MCF 10A (cell line): ENCODE measurements around the gene PSME1. TPM values are rescaled to one million over a fixed set of nuclear protein-coding genes. Genes with fewer than 3 reads are reported as not detected.

Experiments used
- BruUV-seq: library from RNA; stranded (reverse); fragments of 400-500 nt; replicated peaks from 2 replicates; lab custom pipeline; 2021; lab: Mats Ljungman, UMichigan
- CTCF ChIA-PET: fragments of 300-600 bp; sonication (Branson Sonifier 250); formaldehyde crosslinking; extraction: SDS; loops from one replicate; lab custom pipeline; 2021; ENCODE audit warnings: antibody characterized with exemption, inconsistent platforms; lab: Yijun Ruan, JAX
- POLR2A ChIA-PET: fragments of 300-600, 350-650 bp; sonication (Branson Sonifier 250); formaldehyde crosslinking; extraction: SDS; loops from one replicate; lab custom pipeline; 2020; ENCODE audit warnings: antibody characterized with exemption, inconsistent platforms; lab: Yijun Ruan, JAX
- DNase-seq: peaks from one replicate; pipeline ENCODE4 v3.0.0-alpha.2; 2018; ENCODE audit not compliant: unreplicated experiment
- H3K27ac Mint-ChIP-seq: one replicate; pipeline ENCODE4 v1.8.0; 2022; ENCODE audit warnings: mild to moderate bottlenecking, low read depth, mixed read lengths; ENCODE audit not compliant: unreplicated experiment
- H3K27me3 Mint-ChIP-seq: one replicate; pipeline ENCODE4 v1.8.0; 2022; ENCODE audit warnings: mixed read lengths; ENCODE audit not compliant: insufficient read depth, unreplicated experiment
- H3K36me3 Mint-ChIP-seq: one replicate; pipeline ENCODE4 v1.8.0; 2022; ENCODE audit warnings: mild to moderate bottlenecking, moderate library complexity, mixed read lengths; ENCODE audit not compliant: insufficient read depth, unreplicated experiment
- H3K4me1 Mint-ChIP-seq: one replicate; pipeline ENCODE4 v1.8.0; 2022; ENCODE audit warnings: mixed read lengths; ENCODE audit not compliant: insufficient read depth, unreplicated experiment
- H3K4me3 Mint-ChIP-seq: one replicate; pipeline ENCODE4 v1.8.0; 2022; ENCODE audit warnings: mild to moderate bottlenecking, moderate library complexity, mixed read lengths; ENCODE audit not compliant: unreplicated experiment
- H3K9me3 Mint-ChIP-seq: one replicate; pipeline ENCODE4 v1.8.0; 2022; ENCODE audit warnings: mixed read lengths; ENCODE audit not compliant: unreplicated experiment
- intact Hi-C: fragments of 100-400 bp; cut with micrococcal nuclease; formaldehyde crosslinking; loops from 2 replicates; pipeline ENCODE4 v1.14.1; 2022
- total RNA-seq: library from RNA; stranded (reverse); gene quantifications from 2 replicates; pipeline ENCODE4 v1.2.3, GENCODE V29; 2022
- TF ChIP-seq, protein P1 (sequence below): fragments of 200-600 bp; IDR thresholded peaks from one replicate; pipeline ENCODE4 v1.8.0; 2022; ENCODE audit warnings: antibody characterized with exemption, mild to moderate bottlenecking; ENCODE audit not compliant: unreplicated experiment

PSME1 gene
- total RNA-seq, 1 experiment from 2014 or later, result 126 TPM

DNA sequence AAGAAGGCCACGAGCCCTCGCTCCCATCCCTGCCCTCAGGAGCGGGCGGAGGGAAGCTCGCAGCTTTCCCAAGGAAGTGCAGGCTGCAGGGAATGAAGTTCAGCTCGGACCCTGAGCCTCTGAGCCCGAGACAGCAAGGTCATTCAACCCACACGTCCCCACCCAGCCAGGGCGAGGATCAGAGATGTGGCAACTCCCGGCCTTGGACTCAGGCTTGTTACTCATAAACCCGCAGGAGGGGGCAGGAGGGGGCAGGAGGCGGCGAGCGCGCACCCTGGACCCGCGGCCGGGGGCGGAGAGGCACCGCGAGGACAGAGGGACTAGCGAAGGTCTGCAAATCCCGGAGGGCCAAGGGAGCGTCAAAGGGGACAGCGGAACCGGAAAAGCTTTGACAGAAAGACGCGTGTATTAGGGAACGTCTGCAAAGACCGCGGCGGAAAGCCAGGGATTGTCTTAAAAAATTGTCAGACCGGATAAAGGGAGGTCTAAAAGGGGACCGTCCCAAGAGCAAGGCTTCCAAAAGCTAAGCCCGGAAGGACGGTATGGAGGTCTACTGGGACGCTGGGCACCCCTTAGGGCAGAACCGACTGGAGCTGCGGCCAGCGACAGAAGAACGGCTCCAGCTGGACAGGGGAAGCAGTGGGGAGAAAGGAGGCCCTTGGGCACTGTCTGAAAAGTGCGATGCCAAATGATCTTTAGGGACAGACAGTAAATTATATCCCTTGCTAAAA is 22.0 kb upstream of the PSME1 start:
- POLR2A ChIA-PET, result interaction anchor here (0.6 to 6.6 kb wide), 40 partner anchors 9 to 1157 kb away, joined by 3 to 252 read pairs (median 4); partner anchors contain the start of genes ACIN1, C14orf119, CHMP4A and CIDEB

DNA sequence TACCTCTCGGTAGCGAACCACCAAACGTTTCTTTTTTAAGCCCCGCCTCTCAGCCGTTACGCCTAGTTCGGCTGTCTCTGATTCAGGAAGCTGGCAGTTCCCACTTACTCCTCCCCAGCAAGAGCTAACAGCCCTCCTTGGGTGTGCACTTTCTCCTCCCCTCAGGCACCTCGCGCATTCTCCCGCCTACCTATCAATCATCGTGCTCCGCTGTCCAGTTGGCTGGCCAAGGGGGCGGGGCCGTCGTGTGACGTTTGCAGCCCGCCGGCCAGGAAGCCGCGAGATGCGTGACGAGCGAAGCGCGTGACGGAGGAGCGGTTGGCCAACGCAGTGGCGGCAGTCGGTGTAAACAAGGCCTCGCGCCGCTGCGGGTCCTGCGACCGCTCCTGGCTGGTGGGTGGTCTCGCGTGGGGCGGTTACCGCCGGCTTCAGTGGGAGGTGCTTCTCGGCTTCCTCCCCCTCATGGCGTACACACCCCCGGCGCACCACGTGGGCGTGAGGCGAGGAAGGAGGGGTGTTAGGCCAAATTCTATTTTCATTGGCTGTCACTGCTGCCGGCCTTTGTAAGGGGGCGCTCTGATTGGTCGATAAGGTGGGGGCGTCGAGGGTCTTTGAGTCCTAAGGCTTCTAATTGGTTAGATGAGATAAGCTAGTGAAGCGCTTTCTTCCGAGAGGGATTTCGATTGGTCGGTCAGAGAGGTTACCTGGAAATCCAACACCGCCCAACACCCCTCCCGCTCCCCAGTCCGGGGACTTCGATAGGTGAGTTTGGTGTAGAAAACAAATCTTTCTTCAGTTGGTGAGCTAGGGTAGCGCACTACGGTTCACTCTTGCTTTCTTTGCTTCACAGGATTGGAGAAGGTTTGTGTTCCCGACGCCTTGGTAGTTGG is 21.2 kb upstream of the PSME1 start, which contains the start of the genes DCAF11 and NRL:
Gene DCAF11, plus strand, starts transcription at position 246 of the 890 bp plus-strand sequence. CDS start 818 bp downstream, outside the sequence.
Gene NRL, minus strand, starts transcription at position 418 of the 890 bp plus-strand sequence. CDS start 32,101 bp downstream, outside the sequence.
- Mint-ChIP-seq H3K27ac (peak within 1 kb of the TSS; percentile 99), H3K9me3 (no peaks in the 10 kb centered on the region), H3K4me1 (peaks cover 9% of the 10 kb centered on the region), H3K36me3 (peaks cover 37% of the 10 kb centered on the region), H3K27me3 (no peaks in the 10 kb centered on the region), H3K4me3 (peak within 1 kb of the TSS; percentile 97)
- BruUV-seq, result TSS peak; percentile 52
- ChIA-PET POLR2A (interaction anchor here (0.6 to 6.6 kb wide), 40 partner anchors 10 to 1158 kb away, joined by 3 to 252 read pairs (median 4); partner anchors contain the start of genes ACIN1, C14orf119, CHMP4A and CIDEB), CTCF (interaction anchor here (0.6 to 2.1 kb wide), 24 partner anchors 9 to 1046 kb away, joined by 3 to 8 read pairs (median 4); partner anchors contain the start of genes FITM1, LTB4R2, PSME1 and PSME2)
- TF ChIP-seq, protein P1, sequence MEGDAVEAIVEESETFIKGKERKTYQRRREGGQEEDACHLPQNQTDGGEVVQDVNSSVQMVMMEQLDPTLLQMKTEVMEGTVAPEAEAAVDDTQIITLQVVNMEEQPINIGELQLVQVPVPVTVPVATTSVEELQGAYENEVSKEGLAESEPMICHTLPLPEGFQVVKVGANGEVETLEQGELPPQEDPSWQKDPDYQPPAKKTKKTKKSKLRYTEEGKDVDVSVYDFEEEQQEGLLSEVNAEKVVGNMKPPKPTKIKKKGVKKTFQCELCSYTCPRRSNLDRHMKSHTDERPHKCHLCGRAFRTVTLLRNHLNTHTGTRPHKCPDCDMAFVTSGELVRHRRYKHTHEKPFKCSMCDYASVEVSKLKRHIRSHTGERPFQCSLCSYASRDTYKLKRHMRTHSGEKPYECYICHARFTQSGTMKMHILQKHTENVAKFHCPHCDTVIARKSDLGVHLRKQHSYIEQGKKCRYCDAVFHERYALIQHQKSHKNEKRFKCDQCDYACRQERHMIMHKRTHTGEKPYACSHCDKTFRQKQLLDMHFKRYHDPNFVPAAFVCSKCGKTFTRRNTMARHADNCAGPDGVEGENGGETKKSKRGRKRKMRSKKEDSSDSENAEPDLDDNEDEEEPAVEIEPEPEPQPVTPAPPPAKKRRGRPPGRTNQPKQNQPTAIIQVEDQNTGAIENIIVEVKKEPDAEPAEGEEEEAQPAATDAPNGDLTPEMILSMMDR, result no peak
- peak; percentile 100 for DNase-seq
- intact Hi-C loops, result loop anchor here (2.0 kb wide), 1 partner anchor 32 kb away; the partner anchor contains the start of genes PSME2 and RNF31

More for the DNA sequence above, 22.0 kb upstream of the PSME1 start:
- peak overlapping the region; percentile 99 for H3K27ac Mint-ChIP-seq
- peaks cover 9% of the 10 kb centered on the region for H3K4me1 Mint-ChIP-seq
- BruUV-seq, result no TSS peak
- H3K4me3 Mint-ChIP-seq, result peak overlapping the region; percentile 97
- intact Hi-C loops, result loop anchor here (2.0 kb wide), 1 partner anchor 33 kb away; the partner anchor contains the start of genes PSME2 and RNF31
- CTCF ChIA-PET, result interaction anchor here (0.6 to 2.1 kb wide), 22 partner anchors 11 to 1229 kb away, joined by 3 to 8 read pairs (median 4); partner anchors contain the start of genes FITM1, PSME1 and PSME2
- no peaks in the 10 kb centered on the region for H3K27me3 Mint-ChIP-seq
- no peaks in the 10 kb centered on the region for H3K9me3 Mint-ChIP-seq
- peaks cover 29% of the 10 kb centered on the region for H3K36me3 Mint-ChIP-seq
- TF ChIP-seq, protein P1, result no peak
- DNase-seq, result peak; percentile 94

DNA sequence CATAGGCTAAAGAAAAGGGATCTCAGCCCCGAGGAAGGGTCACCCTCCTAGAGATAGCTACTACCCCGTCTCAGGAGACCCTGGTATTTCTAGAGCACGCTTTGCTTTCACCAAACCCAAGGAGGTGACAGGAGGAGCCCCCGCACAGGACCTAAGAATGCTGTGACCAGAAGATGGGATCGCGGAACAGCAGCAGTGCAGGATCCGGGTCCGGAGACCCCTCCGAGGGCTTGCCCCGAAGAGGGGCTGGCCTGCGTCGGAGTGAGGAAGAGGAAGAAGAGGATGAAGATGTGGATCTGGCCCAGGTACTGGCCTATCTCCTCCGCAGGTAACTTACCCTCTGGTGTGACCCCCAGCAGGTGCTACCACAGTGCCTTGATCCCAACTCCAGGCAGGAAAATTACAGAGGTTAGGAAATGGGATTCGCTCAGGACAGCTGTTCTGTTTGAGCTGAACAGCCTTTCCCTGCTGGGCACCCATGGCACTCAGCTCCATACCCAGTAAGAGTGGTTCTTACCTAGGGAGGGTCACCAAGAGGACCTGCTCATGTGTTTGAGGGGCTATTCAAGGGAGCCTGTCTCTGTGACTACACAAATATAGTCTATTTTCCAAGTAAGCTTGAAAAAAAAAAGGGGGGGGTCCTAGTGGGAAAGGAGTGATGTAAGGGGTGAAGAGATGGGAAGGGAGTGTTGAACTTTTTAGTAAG is 20.4 kb upstream of the PSME1 start:
- peak overlapping the region; percentile 97 for H3K4me3 Mint-ChIP-seq
- ChIA-PET CTCF (interaction anchor here (0.7 to 2.1 kb wide), 12 partner anchors 13 to 554 kb away, joined by 3 to 8 read pairs (median 4); partner anchors contain the start of genes IRF9, LTB4R2 and PSME2), POLR2A (interaction anchor here (0.7 to 6.6 kb wide), 23 partner anchors 11 to 1159 kb away, joined by 3 to 252 read pairs (median 11); partner anchors contain the start of genes CHMP4A, DHRS4L2, EMC9 and FITM1)
- intact Hi-C loops, result loop anchor here (2.0 kb wide), 1 partner anchor 31 kb away; the partner anchor contains the start of genes PSME2 and RNF31
- H3K36me3 Mint-ChIP-seq, result peaks cover 45% of the 10 kb centered on the region
- no peaks in the 10 kb centered on the region for H3K27me3 Mint-ChIP-seq
- H3K27ac Mint-ChIP-seq, result peak overlapping the region; percentile 99
- TF ChIP-seq, protein P1, result no peak
- H3K9me3 Mint-ChIP-seq, result no peaks in the 10 kb centered on the region
- no TSS peak for BruUV-seq
- peaks cover 9% of the 10 kb centered on the region for H3K4me1 Mint-ChIP-seq
- no peak for DNase-seq
